Activated B cell treated with CpG ODN at 0.5 μM for 24 hours (primary cell): Measurements from ENCODE around the gene HBQ1. TPM values are rescaled to one million over a fixed set of nuclear protein-coding genes. Genes with fewer than 3 reads are reported as not detected.
"Not testable (repeated sequence)": the region's sequence is repeated elsewhere in the genome, so short reads cannot be mapped to it uniquely, and the experiment has no call there.

Experiments used
- ATAC-seq: fragments of 200-7000 bp; cut with Tn5 transposase; one replicate; pipeline ENCODE4 v1.10.0; 2021; ENCODE audit warnings: low read depth, mild to moderate bottlenecking, moderate library complexity
- CTCF ChIA-PET: fragments of 350-600 bp; sonication (Branson Sonifier 250); formaldehyde crosslinking; loops from one replicate; lab custom pipeline; 2021; ENCODE audit warnings: antibody characterized with exemption; lab: Charles Lee
- POLR2A ChIA-PET: fragments of 350-600 bp; sonication (Branson Sonifier 250); formaldehyde crosslinking; loops from one replicate; lab custom pipeline; 2021; ENCODE audit warnings: antibody characterized with exemption; lab: Charles Lee
- DNase-seq: peaks from one replicate; pipeline ENCODE4 v3.0.0; 2022
- H3K27ac Mint-ChIP-seq: one replicate; pipeline ENCODE4 v1.8.0; 2020; ENCODE audit warnings: mixed read lengths
- H3K27me3 Mint-ChIP-seq: one replicate; pipeline ENCODE4 v1.8.0; 2021; ENCODE audit warnings: mixed read lengths
- H3K36me3 Mint-ChIP-seq: one replicate; pipeline ENCODE4 v1.8.0; 2021; ENCODE audit warnings: low read depth, mixed read lengths
- H3K4me1 Mint-ChIP-seq: one replicate; pipeline ENCODE4 v1.8.0; 2021; ENCODE audit warnings: mixed read lengths
- H3K4me3 Mint-ChIP-seq: one replicate; pipeline ENCODE4 v1.8.0; 2020; ENCODE audit warnings: mild to moderate bottlenecking, mixed read lengths
- H3K9me3 Mint-ChIP-seq: one replicate; pipeline ENCODE4 v1.8.0; 2020; ENCODE audit warnings: mixed read lengths
- CTCF ChIP-seq: fragments of 200-600 bp; IDR thresholded peaks from one replicate; pipeline ENCODE4 v1.8.0; 2022; ENCODE audit warnings: antibody characterized with exemption, mild to moderate bottlenecking
- intact Hi-C: fragments of 100-400 bp; cut with micrococcal nuclease; formaldehyde crosslinking; loops from one replicate; pipeline ENCODE4 v1.15.1; 2024
- total RNA-seq: library from RNA; stranded (reverse); gene quantifications from 2 replicates; pipeline ENCODE4 v1.2.3, GENCODE V29; 2022

The HBQ1 gene
- total RNA-seq, 1 donor from 2014 or later, result not detected

DNA sequence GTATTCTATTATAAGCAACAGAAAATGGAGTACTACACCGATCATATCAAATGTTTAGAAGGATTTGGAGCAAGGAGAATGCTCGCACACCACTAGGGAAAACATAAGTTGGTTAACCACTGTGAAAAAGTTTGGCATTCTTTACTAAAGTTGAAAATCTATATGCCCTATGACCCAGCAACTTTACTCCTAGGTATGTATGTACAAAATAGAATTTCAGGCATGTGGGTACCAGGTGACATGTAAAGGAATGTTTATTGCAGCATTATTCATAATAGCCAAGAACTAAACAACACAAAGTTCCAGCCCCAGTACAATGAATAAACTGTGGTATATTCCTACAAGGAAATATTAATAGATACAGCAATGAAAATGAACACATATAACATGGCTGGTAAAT lies 33.6 kb upstream of the HBQ1 start:
- CTCF ChIA-PET, result no interaction called here

GRCh38 chr16:149024-149660 lies 31.1 kb upstream of the HBQ1 start:
- intact Hi-C loops, result no loop called here
- H3K4me3 Mint-ChIP-seq, result no peak overlapping the region
- CTCF ChIA-PET, result no interaction called here

More for the DNA sequence above, 33.6 kb upstream of the HBQ1 start:
- H3K4me1 Mint-ChIP-seq, result no peaks in the 10 kb centered on the region
- POLR2A ChIA-PET, result no interaction called here
- no peak overlapping the region for H3K27ac Mint-ChIP-seq
- DNase-seq, result no peak
- no peak overlapping the region for H3K4me3 Mint-ChIP-seq
- intact Hi-C loops, result no loop called here
- no peak for ATAC-seq
- peaks cover 22% of the 10 kb centered on the region for H3K27me3 Mint-ChIP-seq
- H3K36me3 Mint-ChIP-seq, result no peaks in the 10 kb centered on the region
- TF ChIP-seq CTCF, result no peak
- no peaks in the 10 kb centered on the region for H3K9me3 Mint-ChIP-seq

GRCh38 chr16:152141-153128 lies 27.8 kb upstream of the HBQ1 start, which contains the start of gene HBZ:
HBZ (plus strand) TSS chr16:152644; CDS start chr16:152910, 266 bp downstream.
- no peak for ATAC-seq
- no peak within 1 kb of the TSS for H3K27ac Mint-ChIP-seq
- peak within 1 kb of the TSS; percentile 53 for H3K4me3 Mint-ChIP-seq
- TF ChIP-seq CTCF, result no peak
- ChIA-PET CTCF (no interaction called here), POLR2A (interaction anchor here (1.2 kb wide), 1 partner anchor 13 kb away, joined by 4 read pairs; no protein-coding TSS in a partner anchor)
- peaks cover 9% of the 10 kb centered on the region for H3K4me1 Mint-ChIP-seq
- no peak for DNase-seq
- H3K9me3 Mint-ChIP-seq, result no peaks in the 10 kb centered on the region
- peaks cover 31% of the 10 kb centered on the region for H3K27me3 Mint-ChIP-seq
- intact Hi-C loops, result no loop called here
- no peaks in the 10 kb centered on the region for H3K36me3 Mint-ChIP-seq

More at GRCh38 chr16:149024-149660, 31.1 kb upstream of the HBQ1 start:
- no peaks in the 10 kb centered on the region for H3K9me3 Mint-ChIP-seq
- H3K27ac Mint-ChIP-seq, result no peak overlapping the region
- ATAC-seq (no peak), DNase-seq (no peak)
- POLR2A ChIA-PET, result no interaction called here
- H3K36me3 Mint-ChIP-seq, result no peaks in the 10 kb centered on the region
- no peaks in the 10 kb centered on the region for H3K4me1 Mint-ChIP-seq
- TF ChIP-seq CTCF, result no peak
- H3K27me3 Mint-ChIP-seq, result peaks cover 24% of the 10 kb centered on the region

- H3K27ac Mint-ChIP-seq, CTCF ChIA-PET, H3K4me3 Mint-ChIP-seq, intact Hi-C loops, H3K4me1 Mint-ChIP-seq, H3K36me3 Mint-ChIP-seq, H3K9me3 Mint-ChIP-seq, ATAC-seq, POLR2A ChIA-PET, DNase-seq: not testable (repeated sequence)
- peaks cover 35% of the 10 kb centered on the region for H3K27me3 Mint-ChIP-seq
These were observed 27.1 kb upstream of the HBQ1 start for GRCh38 chr16:153129-153521.

DNA sequence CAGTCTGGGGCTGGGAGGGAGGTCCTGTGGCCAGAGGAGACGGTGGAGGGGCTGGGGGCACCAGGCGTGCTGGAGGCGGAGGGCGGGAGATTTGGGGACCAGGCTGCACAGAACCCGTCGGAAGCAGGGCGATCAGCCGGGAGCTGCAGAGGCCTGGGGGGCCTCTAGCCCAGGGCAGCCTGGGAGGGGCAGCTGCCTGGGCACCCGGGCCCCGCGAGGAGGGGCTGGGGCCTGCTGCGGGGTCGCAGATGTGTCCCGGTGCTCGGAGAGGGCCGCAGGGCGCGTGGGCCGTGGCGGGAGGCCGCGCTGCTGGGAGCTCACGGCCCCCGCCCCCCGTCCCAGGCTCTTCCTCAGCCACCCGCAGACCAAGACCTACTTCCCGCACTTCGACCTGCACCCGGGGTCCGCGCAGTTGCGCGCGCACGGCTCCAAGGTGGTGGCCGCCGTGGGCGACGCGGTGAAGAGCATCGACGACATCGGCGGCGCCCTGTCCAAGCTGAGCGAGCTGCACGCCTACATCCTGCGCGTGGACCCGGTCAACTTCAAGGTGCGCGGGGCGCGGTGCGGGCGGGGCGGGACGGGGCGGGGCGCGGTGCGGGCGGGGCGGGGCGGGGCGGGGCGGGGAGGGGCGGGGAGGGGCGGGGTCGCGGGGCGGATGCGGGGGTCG lies 26.6 kb upstream of the HBQ1 start:
- POLR2A ChIA-PET, H3K27ac Mint-ChIP-seq, intact Hi-C loops, H3K4me1 Mint-ChIP-seq, H3K9me3 Mint-ChIP-seq, DNase-seq, CTCF ChIA-PET, H3K36me3 Mint-ChIP-seq, H3K4me3 Mint-ChIP-seq: not testable (repeated sequence)
- peak; percentile 57 for ATAC-seq
- peaks cover 37% of the 10 kb centered on the region for H3K27me3 Mint-ChIP-seq
